Measurements from ENCODE around the gene VENTX. TPM values are rescaled to one million over a fixed set of nuclear protein-coding genes. Genes with fewer than 3 reads are reported as not detected.

The VENTX gene
- total and polyA plus RNA-seq, 10 of the 15 experiments (the other 5 are each of a cell fraction or from before 2014, with no cell fraction given), result 0.05 TPM; not detected in 9

GRCh38 chr10:133218891-133219290 lies 18.8 kb upstream of the VENTX start:
- 33% methylated on average over 20 of the region's 20 CpGs for WGBS (ENCODE audit: insufficient coverage, insufficient replicate concordance, low lambda C conversion rate, missing lambda C conversion rate)
- BruUV-seq (replicated peaks), result no TSS peak
- intact Hi-C loops (cut with micrococcal nuclease; ENCODE audit: unreplicated experiment) (no loop called here), in situ Hi-C loops (cut with MboI) (no loop called here)
- DNase-seq (ENCODE audit: low read depth, low spot score), result no peak
- POLR2A ChIA-PET, result no interaction called here
- Histone ChIP-seq H3K27ac (ENCODE audit: control insufficient read depth, insufficient read depth) (no peak overlapping the region), H3K9me3 (replicated peaks; ENCODE audit: control insufficient read depth, insufficient read depth, low read length) (no peaks in the 10 kb centered on the region), H3K9ac (ENCODE audit: control insufficient read depth, insufficient read depth, low read length) (no peak overlapping the region), H3K79me2 (ENCODE audit: control insufficient read depth, insufficient read depth, low read length) (no peaks in the 10 kb centered on the region), H2AFZ (ENCODE audit: control insufficient read depth, low read depth, low read length) (no peak overlapping the region), H3K4me3 (no peak overlapping the region), H3K4me1 (ENCODE audit: control insufficient read depth, insufficient read depth, low read length) (no peaks in the 10 kb centered on the region), H3K36me3 (ENCODE audit: control insufficient read depth in 2 of 2, insufficient read depth in 2 of 2, low read length in 1 of 2) (no peaks in the 10 kb centered on the region), H3K27me3 (replicated peaks in 1 of 2; ENCODE audit: control insufficient read depth in 2 of 2, insufficient read depth in 2 of 2, low read length in 1 of 2) (no peaks in the 10 kb centered on the region), H4K20me1 (ENCODE audit: control insufficient read depth, insufficient read depth) (no peaks in the 10 kb centered on the region), H3K4me2 (ENCODE audit: control insufficient read depth, insufficient read depth) (no peak overlapping the region)
- RAD21 ChIA-PET (ENCODE audit: unreplicated experiment), result interaction anchor here (0.5 kb wide), 1 partner anchor 43 kb away, joined by 3 read pairs; no protein-coding TSS in a partner anchor
- TF ChIP-seq BCL11A (IDR thresholded peaks at IDR 0.05; ENCODE audit: low read depth, low read length) (no peak), USF1 (IDR thresholded peaks at IDR 0.05; ENCODE audit: borderline replicate concordance, extremely low read length, insufficient read depth, low read depth, low read length) (no peak), RUNX3 (IDR thresholded peaks at IDR 0.05; ENCODE audit: low read length) (no peak), DPF2 (IDR thresholded peaks at IDR 0.05) (no peak), ASH2L (IDR thresholded peaks at IDR 0.05; ENCODE audit: borderline replicate concordance, low read depth) (no peak), ATF7 (IDR thresholded peaks at IDR 0.05; ENCODE audit: low read depth) (no peak), BCLAF1 (IDR thresholded peaks at IDR 0.05) (no peak), ZNF622 (IDR thresholded peaks at IDR 0.05) (no peak), TARDBP (IDR thresholded peaks at IDR 0.05; ENCODE audit: borderline replicate concordance) (no peak), SPI1 (IDR thresholded peaks at IDR 0.05; ENCODE audit: borderline replicate concordance, insufficient read depth, low read depth, low read length) (no peak), MYC (IDR thresholded peaks at IDR 0.05; ENCODE audit: insufficient read depth, insufficient read length, insufficient replicate concordance, low read length, severe bottlenecking) (no peak), NBN (IDR thresholded peaks at IDR 0.05) (no peak), WRNIP1 (IDR thresholded peaks at IDR 0.05; ENCODE audit: borderline replicate concordance, low read depth, low read length) (no peak), POU2F2 (IDR thresholded peaks at IDR 0.05; ENCODE audit: borderline replicate concordance, low read depth, low read length) (no peak), EED (IDR thresholded peaks at IDR 0.05; ENCODE audit: low read depth) (no peak), ZNF384 (IDR thresholded peaks at IDR 0.05; ENCODE audit: borderline replicate concordance, low read depth, low read length) (no peak)
- TF ChIP-seq, protein P1, sequence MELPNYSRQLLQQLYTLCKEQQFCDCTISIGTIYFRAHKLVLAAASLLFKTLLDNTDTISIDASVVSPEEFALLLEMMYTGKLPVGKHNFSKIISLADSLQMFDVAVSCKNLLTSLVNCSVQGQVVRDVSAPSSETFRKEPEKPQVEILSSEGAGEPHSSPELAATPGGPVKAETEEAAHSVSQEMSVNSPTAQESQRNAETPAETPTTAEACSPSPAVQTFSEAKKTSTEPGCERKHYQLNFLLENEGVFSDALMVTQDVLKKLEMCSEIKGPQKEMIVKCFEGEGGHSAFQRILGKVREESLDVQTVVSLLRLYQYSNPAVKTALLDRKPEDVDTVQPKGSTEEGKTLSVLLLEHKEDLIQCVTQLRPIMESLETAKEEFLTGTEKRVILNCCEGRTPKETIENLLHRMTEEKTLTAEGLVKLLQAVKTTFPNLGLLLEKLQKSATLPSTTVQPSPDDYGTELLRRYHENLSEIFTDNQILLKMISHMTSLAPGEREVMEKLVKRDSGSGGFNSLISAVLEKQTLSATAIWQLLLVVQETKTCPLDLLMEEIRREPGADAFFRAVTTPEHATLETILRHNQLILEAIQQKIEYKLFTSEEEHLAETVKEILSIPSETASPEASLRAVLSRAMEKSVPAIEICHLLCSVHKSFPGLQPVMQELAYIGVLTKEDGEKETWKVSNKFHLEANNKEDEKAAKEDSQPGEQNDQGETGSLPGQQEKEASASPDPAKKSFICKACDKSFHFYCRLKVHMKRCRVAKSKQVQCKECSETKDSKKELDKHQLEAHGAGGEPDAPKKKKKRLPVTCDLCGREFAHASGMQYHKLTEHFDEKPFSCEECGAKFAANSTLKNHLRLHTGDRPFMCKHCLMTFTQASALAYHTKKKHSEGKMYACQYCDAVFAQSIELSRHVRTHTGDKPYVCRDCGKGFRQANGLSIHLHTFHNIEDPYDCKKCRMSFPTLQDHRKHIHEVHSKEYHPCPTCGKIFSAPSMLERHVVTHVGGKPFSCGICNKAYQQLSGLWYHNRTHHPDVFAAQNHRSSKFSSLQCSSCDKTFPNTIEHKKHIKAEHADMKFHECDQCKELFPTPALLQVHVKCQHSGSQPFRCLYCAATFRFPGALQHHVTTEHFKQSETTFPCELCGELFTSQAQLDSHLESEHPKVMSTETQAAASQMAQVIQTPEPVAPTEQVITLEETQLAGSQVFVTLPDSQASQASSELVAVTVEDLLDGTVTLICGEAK (IDR thresholded peaks at IDR 0.05; ENCODE audit: borderline replicate concordance), result no peak
- TF ChIP-seq, protein P2, sequence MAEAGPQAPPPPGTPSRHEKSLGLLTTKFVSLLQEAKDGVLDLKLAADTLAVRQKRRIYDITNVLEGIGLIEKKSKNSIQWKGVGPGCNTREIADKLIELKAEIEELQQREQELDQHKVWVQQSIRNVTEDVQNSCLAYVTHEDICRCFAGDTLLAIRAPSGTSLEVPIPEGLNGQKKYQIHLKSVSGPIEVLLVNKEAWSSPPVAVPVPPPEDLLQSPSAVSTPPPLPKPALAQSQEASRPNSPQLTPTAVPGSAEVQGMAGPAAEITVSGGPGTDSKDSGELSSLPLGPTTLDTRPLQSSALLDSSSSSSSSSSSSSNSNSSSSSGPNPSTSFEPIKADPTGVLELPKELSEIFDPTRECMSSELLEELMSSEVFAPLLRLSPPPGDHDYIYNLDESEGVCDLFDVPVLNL (IDR thresholded peaks at IDR 0.05; ENCODE audit: low read depth, low read length), result no peak
- no peak for FAIRE-seq
- SMC1A ChIA-PET (ENCODE audit: uncharacterized antibody, unreplicated experiment), result no interaction called here
- ATAC-seq, result no peak
- CTCF ChIA-PET, result no interaction called here
